ENCODE data around the gene GRAMD1B.

- no peak for TF ChIP-seq CTCF (IDR thresholded peaks at IDR 0.05; ENCODE audit: low read depth, low read length, missing input control)
- TF ChIP-seq SP1 (IDR thresholded peaks at IDR 0.05), result no peak
- no peak for TF ChIP-seq REST (IDR thresholded peaks at IDR 0.05)
Measured at GRCh38 chr11:123521001-123521400, 90.9 kb downstream of the GRAMD1B start.

Data from liver (tissue), 3 donors.